ENCODE results near the gene WNK2.
"Not testable (repeated sequence)": the region's sequence is repeated elsewhere in the genome, so short reads cannot be mapped to it uniquely, and the experiment has no call there.

WNK2 gene

DNA sequence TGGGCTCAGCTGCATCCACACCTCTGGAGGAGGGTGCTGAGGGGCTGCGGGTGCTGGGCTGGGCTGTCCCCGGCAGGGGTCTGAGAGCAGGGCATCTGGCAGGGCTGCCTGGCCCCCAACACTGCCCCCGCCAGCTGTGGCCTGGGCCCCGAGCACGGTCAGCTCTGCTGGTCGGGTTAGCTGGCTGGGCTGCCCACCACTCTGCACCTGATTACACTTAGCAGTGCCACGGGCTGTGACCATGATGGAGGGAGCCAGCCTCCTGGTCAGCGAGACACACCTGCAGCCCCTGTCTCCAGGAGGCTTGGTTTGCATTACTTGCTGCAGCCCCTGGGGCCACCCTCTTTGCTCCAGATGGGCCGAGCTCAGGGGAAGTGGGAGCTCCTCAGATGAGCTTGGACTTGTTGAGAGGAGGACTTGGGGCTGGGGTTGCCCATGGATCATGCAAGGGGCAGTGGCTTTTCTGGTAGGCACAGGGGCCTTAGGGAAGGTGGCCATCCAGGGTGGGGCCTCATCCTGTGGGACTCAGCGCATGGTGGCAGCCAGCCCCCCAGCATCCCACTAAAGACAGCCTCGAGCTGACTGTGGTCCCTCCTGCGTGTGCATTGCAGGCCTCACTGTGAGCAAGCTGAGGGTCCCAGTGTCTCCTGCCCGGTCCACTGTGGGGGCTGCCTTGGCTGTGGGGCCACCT lies 135.5 kb downstream of the WNK2 start:
- CTCF ChIA-PET = interaction anchor here (0.8 kb wide), 1 partner anchor 14 kb away, joined by 3 read pairs; no protein-coding TSS in a partner anchor
- no peak for DNase-seq (ENCODE audit: low spot score)
- TF ChIP-seq CTCF (conservative IDR thresholded peaks at IDR 0.05; ENCODE audit: low read depth) = no peak
- POLR2A ChIA-PET (ENCODE audit: low non-redundant PET) = no interaction called here
- no peak overlapping the region for H3K27ac ChIP-seq

DNA sequence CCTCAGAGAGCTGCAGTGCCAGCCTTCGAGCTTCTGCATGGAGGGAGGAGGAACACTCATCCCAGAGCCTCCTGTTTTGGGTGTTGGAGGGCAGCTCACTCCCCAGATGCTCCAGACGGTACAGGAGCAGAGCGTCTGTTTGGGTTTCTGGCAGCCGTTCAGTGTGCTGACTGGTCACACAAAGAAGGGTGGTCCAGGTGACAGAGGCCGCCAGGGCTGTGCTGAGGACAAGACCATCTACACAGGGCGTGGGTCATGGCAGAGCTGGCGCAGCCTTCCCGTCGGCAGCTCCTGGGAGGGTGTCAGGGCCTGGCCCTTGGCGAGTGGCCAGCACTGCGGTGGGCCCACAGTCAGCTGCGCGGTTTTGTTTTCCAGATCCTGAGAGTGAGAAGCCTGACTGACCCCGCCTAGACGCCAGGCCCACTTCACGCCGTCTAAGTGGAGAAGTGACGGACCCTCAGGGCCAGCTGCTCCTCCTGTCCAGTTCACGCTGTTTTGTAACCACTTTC lies 136.1 kb downstream of the WNK2 start:
- no peak overlapping the region for H3K27ac ChIP-seq
- DNase-seq (ENCODE audit: low spot score) = no peak
- POLR2A ChIA-PET (ENCODE audit: low non-redundant PET) = no interaction called here
- CTCF ChIA-PET = interaction anchor here (0.5 to 0.8 kb wide), 2 partner anchors 15 to 70 kb away, joined by 3 read pairs; no protein-coding TSS in a partner anchor
- TF ChIP-seq CTCF (conservative IDR thresholded peaks at IDR 0.05; ENCODE audit: low read depth) = no peak

DNA sequence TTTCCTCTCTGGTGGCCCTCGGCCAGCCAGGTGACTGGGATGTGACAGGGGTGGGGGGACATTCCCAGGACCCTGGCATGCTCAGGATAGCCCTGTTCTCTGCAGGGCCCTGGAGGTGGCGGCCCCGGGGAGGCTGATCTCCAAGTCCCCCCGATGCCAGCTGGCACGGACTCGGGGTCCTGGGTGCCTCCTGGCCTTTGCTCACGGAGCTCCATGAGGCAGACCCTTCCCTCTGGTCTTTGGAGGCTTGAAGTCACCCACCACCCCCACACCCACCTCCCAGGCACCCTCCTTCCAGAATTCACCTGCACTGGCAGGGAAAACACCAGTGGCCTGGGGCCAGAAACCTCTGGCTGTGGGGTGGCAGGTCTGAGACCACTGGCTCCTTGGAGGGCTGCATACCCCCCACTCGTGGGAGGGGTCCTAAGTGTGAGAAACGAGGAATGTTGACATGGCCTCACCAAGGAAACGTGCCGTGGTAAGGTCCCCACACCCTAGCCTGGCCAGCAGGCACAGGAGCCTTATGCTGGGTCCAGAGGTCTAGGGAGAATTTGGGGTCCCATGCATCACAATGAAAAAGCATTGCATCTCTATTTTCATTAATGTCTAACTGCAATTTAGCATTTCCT lies 136.8 kb downstream of the WNK2 start:
- TF ChIP-seq CTCF (conservative IDR thresholded peaks at IDR 0.05; ENCODE audit: low read depth) = no peak
- POLR2A ChIA-PET (ENCODE audit: low non-redundant PET) = no interaction called here
- CTCF ChIA-PET = interaction anchor here (0.5 kb wide), 1 partner anchor 70 kb away, joined by 3 read pairs; no protein-coding TSS in a partner anchor
- H3K27ac ChIP-seq = no peak overlapping the region
- no peak for DNase-seq (ENCODE audit: low spot score)

DNA sequence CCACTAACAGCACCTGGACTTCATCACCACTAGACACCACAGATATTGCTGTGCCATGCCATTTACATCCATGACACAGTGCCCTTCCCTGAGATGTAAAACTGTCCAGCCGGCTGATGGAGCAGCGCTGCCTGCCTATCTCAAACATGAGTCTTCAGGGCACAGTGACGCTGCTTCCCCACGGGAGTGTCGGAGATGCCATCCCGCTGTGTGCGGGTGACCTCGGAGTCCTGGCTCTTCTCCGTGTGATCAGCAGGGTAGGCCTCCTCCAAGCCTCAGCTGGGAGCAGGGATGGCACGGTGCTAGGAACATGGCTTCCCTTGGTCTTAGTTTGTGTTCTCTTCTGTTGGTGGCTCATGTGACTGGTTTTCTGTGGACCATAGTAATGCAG lies 137.3 kb downstream of the WNK2 start:
- no peak overlapping the region for H3K27ac ChIP-seq
- POLR2A ChIA-PET (ENCODE audit: low non-redundant PET) = no interaction called here
- no peak for TF ChIP-seq CTCF (conservative IDR thresholded peaks at IDR 0.05; ENCODE audit: low read depth)
- CTCF ChIA-PET = no interaction called here
- DNase-seq (ENCODE audit: low spot score) = no peak

DNA sequence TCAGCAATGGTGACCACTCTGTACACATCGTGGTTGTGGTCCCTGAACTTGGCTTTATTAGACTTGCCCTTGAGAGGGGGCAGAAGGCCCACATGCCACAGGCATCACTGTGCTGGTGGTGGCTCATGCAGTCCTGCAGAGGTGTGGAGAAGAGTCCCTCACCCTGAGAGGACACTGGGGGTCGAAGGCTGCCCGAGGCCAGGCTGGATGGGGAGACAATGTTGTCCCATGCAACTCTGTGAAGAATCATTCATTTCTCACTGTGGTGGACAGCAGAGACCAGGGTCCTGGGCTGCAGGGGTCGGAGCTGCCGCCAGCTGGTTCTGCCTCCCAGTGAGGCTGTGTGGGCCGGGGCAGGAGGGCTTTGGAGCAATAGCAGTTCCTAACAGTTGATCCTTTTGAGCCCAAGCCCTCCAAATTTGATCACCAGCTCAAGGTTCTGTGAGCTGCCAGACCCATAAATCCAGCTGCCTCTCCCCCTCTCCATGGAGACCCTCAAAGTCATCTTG lies 139.6 kb downstream of the WNK2 start:
- POLR2A ChIA-PET (ENCODE audit: low non-redundant PET); H3K27ac ChIP-seq; DNase-seq (ENCODE audit: low spot score): not testable (repeated sequence)
- CTCF ChIA-PET = interaction anchor here (0.6 kb wide), 1 partner anchor 40 kb away, joined by 3 read pairs; no protein-coding TSS in a partner anchor

DNA sequence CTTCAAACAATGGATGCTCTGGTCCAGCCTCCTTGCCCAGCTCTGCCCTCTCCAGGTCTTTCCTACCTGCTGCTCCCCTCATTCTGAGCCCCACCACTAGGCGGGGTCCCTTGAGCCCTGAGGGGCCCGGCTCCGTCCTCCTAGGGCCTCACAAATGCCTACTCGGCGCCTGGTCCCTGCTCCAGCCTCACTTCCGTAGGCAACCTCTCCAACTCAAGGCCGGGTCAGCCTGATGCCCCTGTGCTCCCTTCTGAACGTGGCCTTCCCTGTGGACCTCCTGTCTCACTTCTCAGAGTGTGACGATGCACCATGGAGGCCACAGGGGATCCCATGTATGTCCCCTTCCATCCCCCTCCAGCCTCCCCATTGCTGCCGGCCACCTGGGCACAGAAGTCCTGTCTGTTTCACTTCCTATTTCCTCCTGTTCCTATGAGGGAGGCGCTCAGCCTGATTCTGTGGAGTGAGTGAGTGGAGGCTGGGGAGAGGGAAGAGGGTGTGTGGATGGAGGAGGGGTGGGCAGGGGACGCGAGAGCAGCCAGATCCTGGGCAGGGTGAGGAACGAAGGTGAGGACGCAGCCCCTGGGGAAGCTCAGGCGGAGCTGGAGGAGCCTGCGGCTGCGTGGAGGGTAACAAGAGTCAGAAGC lies 140.4 kb downstream of the WNK2 start:
- POLR2A ChIA-PET (ENCODE audit: low non-redundant PET) = no interaction called here
- no peak for DNase-seq (ENCODE audit: low spot score)
- no peak overlapping the region for H3K27ac ChIP-seq
- TF ChIP-seq CTCF (conservative IDR thresholded peaks at IDR 0.05; ENCODE audit: low read depth) = no peak
- CTCF ChIA-PET = no interaction called here

Measured in RWPE1 (cell line).